Measurements from ENCODE around the gene PANK4.

PANK4 gene

GRCh38 chr1:2506007-2506860 is 20.2 kb downstream of the PANK4 start:
- H3K36me3 ChIP-seq (ENCODE audit: control insufficient read depth, low read length), result peaks cover 26% of the 10 kb centered on the region; the same call in 1 of the 2 replicates
- H3K4me1 ChIP-seq (ENCODE audit: control insufficient read depth, low read length), result no peaks in the 10 kb centered on the region
- no peaks in the 10 kb centered on the region for H3K9me3 ChIP-seq (ENCODE audit: control insufficient read depth, insufficient read depth, low read length)
- H3K4me3 ChIP-seq (ENCODE audit: low read length), result no peak overlapping the region
- TF ChIP-seq CTCF (IDR thresholded peaks at IDR 0.05; ENCODE audit: low read depth, low read length, poor library complexity, severe bottlenecking), result no peak
- no peak for TF ChIP-seq EZH2phosphoT487 (IDR thresholded peaks at IDR 0.05; ENCODE audit: borderline replicate concordance, low read length)
- H3K27ac ChIP-seq (ENCODE audit: low read depth, low read length), result no peak overlapping the region
- H3K4me2 ChIP-seq (ENCODE audit: low read length), result no peak overlapping the region
- no peaks in the 10 kb centered on the region for H4K20me1 ChIP-seq (ENCODE audit: control insufficient read depth, insufficient read depth, low read depth, low read length)
- no peaks in the 10 kb centered on the region for H3K9me2 ChIP-seq (replicated peaks; ENCODE audit: control insufficient read depth, low read length)
- H3K79me2 ChIP-seq (ENCODE audit: control insufficient read depth, low read length), result no peaks in the 10 kb centered on the region
- H3F3A ChIP-seq (ENCODE audit: control insufficient read depth, insufficient read depth), result no peaks in the 10 kb centered on the region
- no peaks in the 10 kb centered on the region for H3K27me3 ChIP-seq (ENCODE audit: control insufficient read depth, low read length)

- H3K4me3 ChIP-seq (ENCODE audit: low read length), result no peak overlapping the region
- TF ChIP-seq CTCF (IDR thresholded peaks at IDR 0.05; ENCODE audit: low read depth, low read length, poor library complexity, severe bottlenecking), result no peak
- no peak for TF ChIP-seq EZH2phosphoT487 (IDR thresholded peaks at IDR 0.05; ENCODE audit: borderline replicate concordance, low read length)
- H4K20me1 ChIP-seq (ENCODE audit: control insufficient read depth, insufficient read depth, low read depth, low read length), result no peaks in the 10 kb centered on the region
- H3K79me2 ChIP-seq (ENCODE audit: control insufficient read depth, low read length), result no peaks in the 10 kb centered on the region
- no peaks in the 10 kb centered on the region for H3K27me3 ChIP-seq (ENCODE audit: control insufficient read depth, low read length)
- peaks cover 19% of the 10 kb centered on the region; the same call in 1 of the 2 replicates for H3K36me3 ChIP-seq (ENCODE audit: control insufficient read depth, low read length)
- no peaks in the 10 kb centered on the region for H3F3A ChIP-seq (ENCODE audit: control insufficient read depth, insufficient read depth)
- no peaks in the 10 kb centered on the region for H3K9me2 ChIP-seq (replicated peaks; ENCODE audit: control insufficient read depth, low read length)
- no peak overlapping the region for H3K27ac ChIP-seq (ENCODE audit: low read depth, low read length)
- H3K4me1 ChIP-seq (ENCODE audit: control insufficient read depth, low read length), result peaks cover under 1% of the 10 kb centered on the region; the same call in 1 of the 2 replicates
- H3K4me2 ChIP-seq (ENCODE audit: low read length), result no peak overlapping the region
- H3K9me3 ChIP-seq (ENCODE audit: control insufficient read depth, insufficient read depth, low read length), result no peaks in the 10 kb centered on the region
Observed at GRCh38 chr1:2505461-2505994, 20.9 kb downstream of the PANK4 start.

- Histone ChIP-seq H3K9me3 (ENCODE audit: control insufficient read depth, insufficient read depth, low read length) (no peaks in the 10 kb centered on the region), H3K4me3 (ENCODE audit: low read length) (no peak overlapping the region), H3K27ac (ENCODE audit: low read depth, low read length) (no peak overlapping the region), H3K4me1 (ENCODE audit: control insufficient read depth, low read length) (peaks cover 6% of the 10 kb centered on the region), H4K20me1 (ENCODE audit: control insufficient read depth, insufficient read depth, low read depth, low read length) (no peaks in the 10 kb centered on the region), H3K9me2 (replicated peaks; ENCODE audit: control insufficient read depth, low read length) (no peaks in the 10 kb centered on the region), H3K36me3 (ENCODE audit: control insufficient read depth, low read length) (peaks cover 13% of the 10 kb centered on the region; the same call in 1 of the 2 replicates), H3K4me2 (ENCODE audit: low read length) (no peak overlapping the region), H3F3A (ENCODE audit: control insufficient read depth, insufficient read depth) (no peaks in the 10 kb centered on the region), H3K27me3 (ENCODE audit: control insufficient read depth, low read length) (no peaks in the 10 kb centered on the region), H3K79me2 (ENCODE audit: control insufficient read depth, low read length) (no peaks in the 10 kb centered on the region)
- no peak for TF ChIP-seq CTCF (IDR thresholded peaks at IDR 0.05; ENCODE audit: low read depth, low read length, poor library complexity, severe bottlenecking)
- TF ChIP-seq EZH2phosphoT487 (IDR thresholded peaks at IDR 0.05; ENCODE audit: borderline replicate concordance, low read length), result no peak
Observed at GRCh38 chr1:2504949-2505272, 21.5 kb downstream of the PANK4 start.

All from DOHH2 (cell line).